Naive thymus-derived CD8-positive, alpha-beta T cell (primary cell): ENCODE data around the gene C9orf78. TPM values are rescaled to one million over a fixed set of nuclear protein-coding genes. Genes with fewer than 3 reads are reported as not detected.
A peak's percentile ranks its signal among the peaks of the same experiment; 100 is the strongest.

Experiments used
- ATAC-seq, 2 donors: fragments of 150-1000 bp; cut with Tn5 transposase in 1 of 2; sonication (Bioruptor Pico), chemical (Tn5 transposase) in 1 of 2; 1 replicate in 1 of 2; 2 replicates in 1 of 2; pipeline ENCODE4 v1.10.0; 2021; ENCODE audit warnings: mild to moderate bottlenecking in 2 of 2, moderate library complexity in 2 of 2
- POLR2A ChIA-PET: fragments of 350-600 bp; sonication (Branson Sonifier 250); formaldehyde crosslinking; loops from one replicate; lab custom pipeline; 2021; ENCODE audit warnings: antibody characterized with exemption; lab: Charles Lee
- DNase-seq, 10 donors: peaks; one replicate each; pipeline versions ENCODE4 v3.0.0 to v3.0.0-alpha.2; 2020 to 2022
- H3K27ac Mint-ChIP-seq, 10 donors: one replicate each; pipeline ENCODE4 v1.8.0; 2020 to 2022; ENCODE audit warnings: mild to moderate bottlenecking in 10 of 10, mixed read lengths in 10 of 10, moderate library complexity in 4 of 10, inconsistent platforms in 1 of 10
- H3K27me3 Mint-ChIP-seq, 5 donors: one replicate each; pipeline ENCODE4 v1.8.0; 2021 to 2022; ENCODE audit warnings: mixed read lengths in 5 of 5
- H3K36me3 Mint-ChIP-seq, 3 donors: one replicate each; pipeline ENCODE4 v1.8.0; 2020 to 2022; ENCODE audit warnings: mixed read lengths in 3 of 3, mild to moderate bottlenecking in 2 of 3, inconsistent platforms in 1 of 3
- H3K4me1 Mint-ChIP-seq, 4 donors: one replicate each; pipeline ENCODE4 v1.8.0; 2021 to 2022; ENCODE audit warnings: mixed read lengths in 4 of 4
- H3K4me3 Mint-ChIP-seq, 10 donors: one replicate each; pipeline ENCODE4 v1.8.0; 2020 to 2022; ENCODE audit warnings: mild to moderate bottlenecking in 10 of 10, mixed read lengths in 10 of 10, moderate library complexity in 6 of 10, inconsistent platforms in 1 of 10
- H3K9me3 Mint-ChIP-seq, 9 donors: one replicate each; pipeline ENCODE4 v1.8.0; 2020 to 2022; ENCODE audit warnings: mixed read lengths in 9 of 9, mild to moderate bottlenecking in 3 of 9, inconsistent platforms in 1 of 9, moderate library complexity in 1 of 9
- polyA plus RNA-seq, 3 donors: library from polyadenylated mRNA; unstranded; fragments of 300-500 nt; fragmentation: Illumina TruSeq; gene quantifications; one replicate each; pipeline ENCODE4 v1.2.3, GENCODE V29; 2021
- total RNA-seq, 8 experiments: library from RNA in 2 of 8; stranded (reverse) in 2 of 8; gene quantifications; one replicate each; pipeline ENCODE4 v1.2.3 and lab custom pipeline; 2021 to 2026

The C9orf78 gene, protein sequence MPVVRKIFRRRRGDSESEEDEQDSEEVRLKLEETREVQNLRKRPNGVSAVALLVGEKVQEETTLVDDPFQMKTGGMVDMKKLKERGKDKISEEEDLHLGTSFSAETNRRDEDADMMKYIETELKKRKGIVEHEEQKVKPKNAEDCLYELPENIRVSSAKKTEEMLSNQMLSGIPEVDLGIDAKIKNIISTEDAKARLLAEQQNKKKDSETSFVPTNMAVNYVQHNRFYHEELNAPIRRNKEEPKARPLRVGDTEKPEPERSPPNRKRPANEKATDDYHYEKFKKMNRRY
- total RNA-seq = 100 to 1,000 TPM in 1 of 2 experiments, 10 to 100 TPM in 1; 98.7 to 104 TPM
- polyA plus RNA-seq = 100 to 1,000 TPM; 191 to 242 (median 222) TPM
- 162 to 198 (median 179) reads per million in 6 experiments for total RNA-seq (lab: John Stamatoyannopoulos, UW)

DNA sequence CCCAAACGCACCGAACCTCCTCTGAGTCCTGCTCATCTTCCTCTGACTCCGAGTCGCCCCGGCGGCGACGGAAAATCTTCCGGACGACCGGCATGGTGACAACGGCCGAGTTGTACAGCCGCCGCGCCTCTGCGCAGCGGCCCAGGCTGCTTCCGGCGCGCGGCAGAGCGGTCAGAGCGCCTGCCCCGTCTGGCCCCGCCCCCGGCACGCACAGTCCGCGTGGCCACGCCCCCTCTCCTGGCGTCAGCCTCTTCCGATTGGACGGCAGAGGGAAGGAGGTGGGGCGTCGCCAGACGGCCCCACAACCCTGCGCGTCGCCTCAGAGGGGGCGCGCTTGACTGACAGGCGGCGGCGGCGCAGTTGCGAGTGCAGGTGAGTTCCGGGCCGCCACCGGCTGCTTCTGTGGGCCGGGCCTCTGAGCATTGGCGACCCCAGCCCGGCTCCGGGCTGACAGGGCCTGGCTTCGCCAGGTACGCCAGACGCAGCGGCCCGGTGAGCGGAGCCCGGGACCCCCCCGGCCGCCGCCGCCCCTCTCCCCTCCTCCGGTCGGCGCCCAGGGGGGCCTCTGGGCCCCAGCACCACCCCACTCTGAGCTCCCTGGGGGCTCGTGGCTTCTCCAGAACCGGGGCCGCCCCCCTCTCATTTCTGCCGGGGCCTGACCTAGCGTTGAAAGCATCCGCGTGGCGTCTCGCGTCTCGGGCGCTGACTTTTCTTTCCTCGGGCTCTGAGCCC, at the start of gene C9orf78, which contains the start of gene USP20:
Gene C9orf78, minus strand, starts transcription at position 148 of the 732 bp plus-strand sequence. Its CDS starts 54 bp downstream, at position 94.
Gene USP20, plus strand, starts transcription at position 331 of the 732 bp plus-strand sequence. CDS start 17,098 bp downstream, outside the sequence.
- Mint-ChIP-seq H3K36me3 (peaks cover 0 to 51% (median 10%) of the 10 kb centered on the region in 3 donors), H3K27ac (peak within 1 kb of the TSS; percentile 90 to 99 (median 99)), H3K27me3 (no peaks in the 10 kb centered on the region), H3K4me1 (peaks cover 29 to 68% (median 63%) of the 10 kb centered on the region in 4 donors), H3K4me3 (peak within 1 kb of the TSS; percentile 95 to 100 (median 97)), H3K9me3 (no peaks in the 10 kb centered on the region)
- ATAC-seq (peak; percentile 87 to 89), DNase-seq (peak; percentile 93 to 99 (median 98))
- POLR2A ChIA-PET = interaction anchor here (0.8 to 12.9 kb wide), 16 partner anchors 10 to 252 kb away, joined by 3 to 166 read pairs (median 5); partner anchors contain the start of genes GPR107 and TOR1A

DNA sequence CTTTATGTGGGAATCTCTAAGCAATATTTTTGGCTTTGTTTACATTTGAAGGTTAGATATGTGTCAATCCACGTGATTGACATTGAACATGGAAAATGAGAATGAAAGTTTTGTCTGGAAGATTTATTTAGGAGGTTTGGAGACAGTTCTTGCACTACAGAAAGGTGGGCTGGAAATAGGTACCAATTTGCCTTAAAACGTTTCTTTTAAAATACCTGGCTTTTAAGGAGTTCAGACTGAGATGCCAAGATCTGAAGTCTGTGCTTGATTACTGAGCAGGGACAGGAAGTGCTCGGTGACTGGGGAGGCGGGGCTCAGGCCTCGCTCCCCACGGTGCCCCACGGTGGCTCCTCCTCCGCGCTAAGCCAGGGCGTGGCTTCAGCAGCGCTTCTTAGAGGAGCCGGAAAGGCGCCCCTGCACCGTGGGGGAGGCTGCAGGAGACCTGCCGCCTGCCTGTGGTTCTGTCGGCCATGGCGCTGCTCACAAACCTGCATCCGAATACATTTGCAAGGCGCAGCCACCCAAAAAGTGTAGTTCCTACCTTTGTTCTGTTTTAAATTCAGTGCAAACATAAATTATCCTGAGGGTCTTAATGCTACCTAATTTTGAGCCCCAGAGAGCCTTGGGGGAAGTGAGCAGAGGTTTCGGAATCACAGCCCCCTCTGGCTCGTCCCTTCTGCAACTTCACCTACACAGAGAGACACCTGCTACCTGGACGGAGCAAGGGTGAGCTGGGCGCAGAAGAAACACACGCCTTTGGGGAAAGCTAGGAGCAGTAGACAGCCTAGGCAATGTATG, 49.3 kb upstream of the C9orf78 start:
- H3K9me3 Mint-ChIP-seq = no peaks in the 10 kb centered on the region
- DNase-seq (peak; percentile 89 to 97 (median 96)), ATAC-seq (peak; percentile 48 to 55)
- H3K27ac Mint-ChIP-seq = peak overlapping the region; percentile 97 to 100 (median 99)
- H3K36me3 Mint-ChIP-seq = peaks cover 0 to 32% (median under 1%) of the 10 kb centered on the region in 3 donors
- peaks cover 0 to 3% (median 0%) of the 10 kb centered on the region in 5 donors for H3K27me3 Mint-ChIP-seq
- POLR2A ChIA-PET = interaction anchor here (0.6 to 12.6 kb wide), 21 partner anchors 10 to 215 kb away, joined by 3 to 253 read pairs (median 6); partner anchors contain the start of genes C9orf78, FNBP1, GPR107 and TOR1A
- peak overlapping the region; percentile 86 to 98 (median 93) for H3K4me3 Mint-ChIP-seq
- peaks cover 35 to 61% (median 57%) of the 10 kb centered on the region in 4 donors for H3K4me1 Mint-ChIP-seq

DNA sequence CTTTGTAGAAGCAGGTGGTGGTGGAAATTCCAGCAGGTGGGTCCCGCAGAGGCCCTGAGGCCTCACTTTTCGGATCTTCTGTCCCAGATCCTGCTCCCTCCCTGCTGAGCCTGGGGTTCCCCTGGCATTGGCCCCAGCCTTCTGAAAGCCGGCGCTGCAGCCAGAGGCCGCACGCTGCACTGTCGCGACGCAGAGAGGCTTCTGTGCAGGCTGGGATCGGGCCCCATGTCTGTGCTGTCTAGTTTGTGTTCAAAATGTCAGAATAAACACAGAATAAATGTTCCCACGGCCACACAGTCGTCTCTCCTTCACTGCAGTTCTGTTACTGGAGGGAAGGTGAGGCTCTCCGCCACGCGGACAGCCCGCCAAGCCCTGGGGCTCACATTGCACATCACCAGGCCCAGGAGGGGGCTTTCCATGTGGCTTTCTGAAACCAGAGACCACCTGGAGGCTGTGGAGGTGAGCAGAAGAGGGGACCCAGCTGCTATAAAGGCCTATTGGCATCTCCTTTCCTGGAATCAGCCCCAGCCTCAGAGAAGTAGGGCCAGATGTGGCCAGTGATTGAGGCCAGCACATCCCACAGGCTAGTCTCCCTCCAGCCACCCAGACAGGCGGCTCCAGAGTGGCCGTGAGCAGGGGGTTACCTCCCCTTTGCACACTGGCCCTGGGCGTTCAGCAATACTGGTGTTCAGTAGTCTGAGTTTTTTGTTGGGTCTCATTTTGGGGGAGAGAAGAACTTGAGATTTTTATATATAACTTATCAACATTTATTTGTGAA, 46.7 kb upstream of the C9orf78 start:
- Mint-ChIP-seq H3K27ac (peak overlapping the region in 8 of 10 donors; percentile 15 to 88 (median 54)), H3K9me3 (no peaks in the 10 kb centered on the region), H3K36me3 (peaks cover 0 to 49% (median 5%) of the 10 kb centered on the region in 3 donors), H3K27me3 (no peaks in the 10 kb centered on the region), H3K4me3 (no peak overlapping the region), H3K4me1 (peaks cover 19 to 45% (median 37%) of the 10 kb centered on the region in 4 donors)
- no peak for DNase-seq
- no peak for ATAC-seq
- POLR2A ChIA-PET = interaction anchor here (3.4 to 10.9 kb wide), 3 partner anchors 13 to 44 kb away, joined by 28 to 253 read pairs (median 142); partner anchors contain the start of genes C9orf78 and USP20

DNA sequence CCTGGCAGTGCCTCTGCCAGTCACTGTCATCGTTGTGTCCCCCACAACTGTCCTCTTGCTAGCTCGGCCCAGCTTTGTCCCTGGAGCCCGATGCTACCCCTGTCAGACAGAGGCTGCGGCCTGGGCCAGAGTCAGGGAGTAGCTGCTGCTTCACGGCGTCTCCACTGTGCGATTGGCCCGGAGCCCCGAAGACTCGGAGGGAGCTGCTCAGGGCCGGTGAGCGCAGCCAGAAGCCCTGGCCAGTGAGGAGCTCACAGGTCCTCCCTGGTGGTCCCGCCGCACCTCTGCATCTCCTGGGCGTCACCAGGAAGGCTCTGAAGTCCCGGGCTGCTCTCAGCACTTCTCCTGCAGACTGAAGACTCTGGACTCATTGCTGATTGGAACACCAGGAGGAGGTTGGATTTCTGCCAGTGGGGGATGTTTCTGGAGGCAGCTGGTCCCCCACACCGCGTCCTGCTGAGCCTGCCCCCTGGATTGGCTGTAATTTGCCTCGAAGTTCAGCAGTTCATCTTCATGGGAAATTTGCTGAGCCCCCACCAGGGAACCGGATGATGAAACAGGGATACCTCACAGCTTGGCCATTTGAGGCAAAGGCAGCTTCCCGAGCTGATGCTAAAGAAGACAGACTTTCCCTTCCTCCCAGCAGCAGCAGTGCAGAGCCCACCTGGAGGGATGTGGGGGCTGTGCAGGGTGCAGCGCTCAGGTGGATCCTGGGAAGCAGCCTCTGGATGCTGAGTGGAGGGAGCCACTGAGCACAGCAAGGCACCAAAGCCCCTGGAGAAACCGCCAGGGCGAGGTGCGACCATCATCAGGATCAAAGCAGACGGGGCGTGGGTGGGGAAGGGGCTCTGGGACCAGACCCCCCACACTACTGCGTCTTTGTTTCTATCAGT, 45.8 kb upstream of the C9orf78 start:
- DNase-seq = no peak
- no peak overlapping the region for H3K4me3 Mint-ChIP-seq
- no peaks in the 10 kb centered on the region for H3K9me3 Mint-ChIP-seq
- no peaks in the 10 kb centered on the region for H3K27me3 Mint-ChIP-seq
- H3K27ac Mint-ChIP-seq = peak overlapping the region in 7 of 10 donors; percentile 8 to 72 (median 36)
- peaks cover 0 to 56% (median 5%) of the 10 kb centered on the region in 3 donors for H3K36me3 Mint-ChIP-seq
- H3K4me1 Mint-ChIP-seq = peaks cover 15 to 42% (median 32%) of the 10 kb centered on the region in 4 donors
- POLR2A ChIA-PET = interaction anchor here (3.4 to 10.6 kb wide), 2 partner anchors 12 to 43 kb away, joined by 28 to 142 read pairs; partner anchors contain the start of genes C9orf78 and USP20
- ATAC-seq = no peak

DNA sequence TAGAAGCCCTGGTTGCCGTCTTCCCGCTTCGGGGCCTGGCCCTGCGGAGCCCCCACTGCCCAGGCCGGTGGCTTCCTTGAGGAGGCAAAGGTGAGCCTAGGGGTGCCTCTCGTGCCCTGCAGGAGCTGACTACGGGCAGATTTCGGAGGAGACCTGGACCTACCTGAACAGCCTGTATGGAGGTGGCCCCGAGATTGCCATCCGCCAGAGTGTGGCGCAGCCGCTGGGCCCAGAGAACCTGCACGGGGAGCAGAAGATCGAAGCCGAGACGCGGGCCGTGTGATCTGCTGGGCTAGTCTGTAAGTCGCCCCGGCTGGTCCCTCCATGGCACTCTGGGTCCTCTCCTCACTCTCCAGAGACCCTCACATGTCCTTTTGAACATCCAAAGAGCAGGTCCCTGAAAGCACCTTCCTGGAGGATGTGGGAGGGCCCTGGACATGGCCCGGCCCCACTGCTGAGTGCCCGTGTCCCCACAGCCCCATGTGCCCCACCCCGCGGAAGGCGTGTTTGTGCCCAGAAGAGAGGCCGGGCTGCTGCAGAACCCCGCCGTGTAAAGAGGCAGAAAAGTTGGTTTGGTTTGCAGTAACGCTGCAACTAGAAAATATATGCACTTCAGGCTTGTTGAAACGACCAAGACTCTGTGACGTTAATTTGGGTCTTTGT, 45.0 kb upstream of the C9orf78 start:
- Mint-ChIP-seq H3K27me3 (no peaks in the 10 kb centered on the region), H3K36me3 (peaks cover 0 to 61% (median 5%) of the 10 kb centered on the region in 3 donors), H3K4me1 (peaks cover 10 to 39% (median 26%) of the 10 kb centered on the region in 4 donors), H3K4me3 (no peak overlapping the region), H3K9me3 (no peaks in the 10 kb centered on the region), H3K27ac (peak overlapping the region in 6 of 10 donors; percentile 13 to 66 (median 43))
- DNase-seq = no peak
- ATAC-seq = no peak
- POLR2A ChIA-PET = interaction anchor here (1.0 to 3.4 kb wide), 2 partner anchors 11 to 25 kb away, joined by 3 to 28 read pairs; no protein-coding TSS in a partner anchor

DNA sequence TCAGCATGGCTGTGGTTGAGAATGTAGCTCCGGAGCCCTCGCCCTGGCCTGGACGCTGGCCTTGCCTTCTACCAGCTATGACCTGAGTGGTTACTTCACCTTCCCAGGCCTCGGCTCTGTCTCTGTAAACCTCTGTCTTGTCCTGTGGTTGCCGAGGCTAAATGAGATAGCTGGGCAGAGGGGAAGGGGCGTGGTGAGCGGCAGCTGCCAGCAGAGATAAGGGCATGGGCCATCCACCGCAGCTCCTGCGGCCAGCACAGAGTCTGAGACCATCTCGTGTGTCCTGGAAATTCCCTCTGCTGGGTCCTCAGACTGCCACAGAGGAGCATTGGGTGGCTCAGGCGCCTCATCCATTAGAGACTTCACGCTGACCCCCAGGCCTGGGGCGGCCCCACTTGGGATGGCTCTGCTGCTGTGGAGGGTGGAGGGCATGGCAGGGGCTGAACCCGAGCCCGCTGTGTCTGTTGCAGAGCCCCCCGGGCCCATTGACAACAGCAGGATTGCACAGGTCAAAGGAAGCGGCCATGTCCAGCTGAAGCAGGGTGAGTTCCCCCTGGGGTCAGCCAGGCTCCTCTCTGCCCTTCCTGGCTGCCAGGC, 44.1 kb upstream of the C9orf78 start:
- DNase-seq = no peak
- no peak for ATAC-seq

DNA sequence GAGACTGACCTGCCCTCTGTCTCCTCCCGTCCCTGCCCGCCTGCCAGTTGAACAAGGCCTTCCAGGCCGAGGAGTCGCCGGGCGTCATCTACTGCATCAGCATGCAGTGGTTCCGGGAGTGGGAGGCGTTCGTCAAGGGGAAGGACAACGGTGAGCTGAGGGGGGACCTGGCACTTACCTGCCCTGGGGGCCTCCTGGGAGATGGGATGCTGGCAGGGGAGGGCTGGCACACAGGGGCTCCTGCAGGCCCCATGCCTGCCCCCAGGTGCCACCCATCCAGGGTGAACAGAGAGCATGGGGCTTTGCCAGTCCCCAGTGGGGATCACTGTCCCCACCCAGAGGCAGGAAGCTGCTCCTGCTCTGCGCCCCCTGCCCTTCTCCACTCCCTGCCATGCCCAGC, 43.2 kb upstream of the C9orf78 start:
- Mint-ChIP-seq H3K4me1 (peaks cover 3 to 36% (median 17%) of the 10 kb centered on the region in 4 donors), H3K27ac (peak overlapping the region in 6 of 10 donors; percentile 32 to 82 (median 66)), H3K36me3 (peaks cover 0 to 79% (median 15%) of the 10 kb centered on the region in 3 donors), H3K4me3 (no peak overlapping the region), H3K9me3 (no peaks in the 10 kb centered on the region), H3K27me3 (no peaks in the 10 kb centered on the region)
- no peak for DNase-seq
- no peak for ATAC-seq
- POLR2A ChIA-PET = interaction anchor here (1.0 to 3.4 kb wide), 2 partner anchors 9 to 13 kb away, joined by 4 to 28 read pairs; no protein-coding TSS in a partner anchor

More for the DNA sequence above, 44.1 kb upstream of the C9orf78 start:
- H3K27me3 Mint-ChIP-seq = no peaks in the 10 kb centered on the region
- POLR2A ChIA-PET = interaction anchor here (1.0 to 3.4 kb wide), 3 partner anchors 10 to 24 kb away, joined by 3 to 28 read pairs (median 4); no protein-coding TSS in a partner anchor
- peak overlapping the region in 5 of 10 donors; percentile 12 to 84 (median 31) for H3K27ac Mint-ChIP-seq
- H3K36me3 Mint-ChIP-seq = peaks cover 0 to 71% (median 10%) of the 10 kb centered on the region in 3 donors
- H3K9me3 Mint-ChIP-seq = no peaks in the 10 kb centered on the region
- peaks cover 3 to 38% (median 19%) of the 10 kb centered on the region in 4 donors for H3K4me1 Mint-ChIP-seq
- H3K4me3 Mint-ChIP-seq = peak overlapping the region in 1 of 10 donors; percentile 20

DNA sequence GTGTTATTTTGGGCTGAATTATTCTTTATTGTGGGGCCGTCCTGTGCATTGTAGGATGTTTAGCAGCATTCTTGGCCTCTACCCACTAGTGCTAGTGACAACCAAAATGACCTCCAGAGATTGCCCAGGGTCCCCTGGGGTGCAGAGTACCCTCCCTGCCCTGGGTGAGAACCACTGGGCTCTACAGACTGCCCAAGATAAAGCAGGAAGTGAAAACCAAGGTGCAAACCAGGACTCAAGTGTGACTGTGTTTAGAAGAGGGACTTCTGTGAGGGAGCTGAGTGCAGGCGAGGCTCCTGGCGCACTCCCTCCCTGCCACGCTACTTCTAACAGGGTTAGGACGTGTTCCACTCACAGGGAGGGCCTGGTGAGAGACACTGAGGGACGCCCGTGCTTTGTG, 41.7 kb upstream of the C9orf78 start:
- Mint-ChIP-seq H3K9me3 (no peaks in the 10 kb centered on the region), H3K4me3 (peak overlapping the region in 1 of 10 donors; percentile 40), H3K36me3 (peaks cover 0 to 76% (median 15%) of the 10 kb centered on the region in 3 donors), H3K27ac (peak overlapping the region in 8 of 10 donors; percentile 25 to 86 (median 47)), H3K27me3 (no peaks in the 10 kb centered on the region), H3K4me1 (peaks cover 8 to 39% (median 22%) of the 10 kb centered on the region in 4 donors)
- POLR2A ChIA-PET = interaction anchor here (0.6 to 1.2 kb wide), 3 partner anchors 34 to 43 kb away, joined by 3 to 5 read pairs (median 3); partner anchors contain the start of gene USP20
- no peak for DNase-seq
- no peak for ATAC-seq
